Umbilical cord (tissue), 2 donors: ENCODE data around the gene DCHS2. TPM values are rescaled to one million over a fixed set of nuclear protein-coding genes. Genes with fewer than 3 reads are reported as not detected.

Experiments
- DNase-seq: peaks from one replicate; pipeline ENCODE4 v3.0.0-alpha.2; 2015; ENCODE audit warnings: low spot score
- total RNA-seq: library from RNA; depleted of rRNA; stranded (reverse); fragments of >200 nt; gene quantifications from one replicate; pipeline ENCODE4 v1.2.3, GENCODE V29; 2014; ENCODE audit warnings: low replicate concordance; ENCODE audit not compliant: insufficient read depth

DCHS2 gene
- total RNA-seq, 1 donor from 2014 or later = 10.6 TPM

- DNase-seq = peak; percentile 92
Measured at GRCh38 chr4:154317201-154317999, 174.2 kb downstream of the DCHS2 start.

- no peak for DNase-seq
Measured at GRCh38 chr4:154315741-154316140, 175.9 kb downstream of the DCHS2 start.

GRCh38 chr4:154314248-154314647, 177.4 kb downstream of the DCHS2 start:
- peak; percentile 80 for DNase-seq

- peak; percentile 85 for DNase-seq
Measured at GRCh38 chr4:154313004-154313585, 178.5 kb downstream of the DCHS2 start.

GRCh38 chr4:154312246-154312645, 179.4 kb downstream of the DCHS2 start:
- peak; percentile 37 for DNase-seq

- no peak for DNase-seq
Measured at GRCh38 chr4:154310578-154310977, 181.0 kb downstream of the DCHS2 start.

GRCh38 chr4:154308207-154308606, 183.4 kb downstream of the DCHS2 start:
- DNase-seq = no peak

GRCh38 chr4:154307451-154307850, 184.1 kb downstream of the DCHS2 start:
- no peak for DNase-seq

GRCh38 chr4:154305616-154306015, 186.0 kb downstream of the DCHS2 start:
- no peak for DNase-seq

- DNase-seq = no peak
Measured at GRCh38 chr4:154304679-154305078, 186.9 kb downstream of the DCHS2 start.

GRCh38 chr4:154294652-154295350, 196.8 kb downstream of the DCHS2 start:
- no peak for DNase-seq

GRCh38 chr4:154293427-154293826, 198.2 kb downstream of the DCHS2 start:
- DNase-seq = no peak

- DNase-seq = no peak
Measured at GRCh38 chr4:154292589-154292988, 199.0 kb downstream of the DCHS2 start.

- DNase-seq = no peak
Measured at GRCh38 chr4:154277172-154277571, 214.4 kb downstream of the DCHS2 start.

GRCh38 chr4:154276496-154276895, 215.1 kb downstream of the DCHS2 start:
- peak; percentile 26 for DNase-seq

- no peak for DNase-seq
Measured at GRCh38 chr4:154254999-154255398, 236.6 kb downstream of the DCHS2 start.

- no peak for DNase-seq
Measured at GRCh38 chr4:154234576-154234975, 257.0 kb downstream of the DCHS2 start.

GRCh38 chr4:154231806-154232478, 259.7 kb downstream of the DCHS2 start:
- DNase-seq = peak; percentile 5

GRCh38 chr4:154230723-154231122, 260.9 kb downstream of the DCHS2 start:
- DNase-seq = no peak

- DNase-seq = no peak
Measured at GRCh38 chr4:154230091-154230490, 261.5 kb downstream of the DCHS2 start.

- DNase-seq = no peak
Measured at GRCh38 chr4:154222875-154223274, 268.7 kb downstream of the DCHS2 start.

- DNase-seq = peak; percentile 1
Measured at GRCh38 chr4:154218051-154218450, 273.5 kb downstream of the DCHS2 start.
